Body of pancreas (tissue), 4 donors: ENCODE data around the gene MACROH2A1.

Experiments
- CTCF ChIP-seq, 7 experiments: fragments of 450-650 bp in 4 of 7; fragments of 200-600 bp in 3 of 7; sonication (generic) in 3 of 7; IDR thresholded peaks; one replicate each; pipeline ENCODE4 v1.5.1; 2016 to 2019; ENCODE audit warnings: antibody characterized with exemption in 7 of 7
- POLR2A ChIP-seq, 3 donors: fragments of 450-650 bp; IDR thresholded peaks; one replicate each; pipeline ENCODE4 v1.6.1; 2016; ENCODE audit warnings: antibody characterized with exemption in 3 of 3, mild to moderate bottlenecking in 2 of 3

GRCh38 chr5:135356522-135357318 lies 42.3 kb downstream of the MACROH2A1 start:
- TF ChIP-seq CTCF (IDR thresholded peaks at IDR 0.05) (no peak), POLR2A (IDR thresholded peaks at IDR 0.05) (no peak)
